Dermis microvascular lymphatic vessel endothelial cell (primary cell): ENCODE results near the gene CHST4. TPM values are rescaled to one million over a fixed set of nuclear protein-coding genes. Genes with fewer than 3 reads are reported as not detected.
"Not testable (repeated sequence)": the region's sequence is repeated elsewhere in the genome, so short reads cannot be mapped to it uniquely, and the experiment has no call there.

Experiments used
- DNase-seq, 2 donors: peaks; one replicate each; pipeline versions ENCODE4 v3.0.0 to v3.0.0-alpha.2; 2010; ENCODE audit warnings: low read depth in 2 of 2
- total RNA-seq: library from RNA; depleted of rRNA; stranded (reverse); fragments of >200 nt; gene quantifications from 2 replicates; pipeline ENCODE4 v1.2.1, GENCODE V29; 2014

CHST4 gene
- total RNA-seq, 1 donor from 2014 or later: not detected

GRCh38 chr16:71524566-71525553, 1.4 kb upstream of the CHST4 start:
- no peak for DNase-seq

- no peak for DNase-seq
Measured at GRCh38 chr16:71528257-71528656, 2.0 kb downstream of the CHST4 start.

- no peak for DNase-seq
Measured at GRCh38 chr16:71528863-71529262, 2.6 kb downstream of the CHST4 start.

- DNase-seq: no peak
Measured at GRCh38 chr16:71532366-71532765, 6.1 kb downstream of the CHST4 start.

- DNase-seq: no peak
Measured at GRCh38 chr16:71536752-71537499, 10.7 kb downstream of the CHST4 start.

- peak; percentile 11 to 45 for DNase-seq
Measured at GRCh38 chr16:71537643-71538042, 11.4 kb downstream of the CHST4 start.

- peak in 1 of 2 donors; percentile 30 for DNase-seq
Measured at GRCh38 chr16:71542377-71542776, 16.2 kb downstream of the CHST4 start.

GRCh38 chr16:71547168-71547567, 20.9 kb downstream of the CHST4 start:
- DNase-seq: no peak

- no peak for DNase-seq
Measured at GRCh38 chr16:71552698-71553503, 26.7 kb downstream of the CHST4 start.

GRCh38 chr16:71555230-71555891, 29.1 kb downstream of the CHST4 start:
- no peak for DNase-seq

- DNase-seq: no peak
Measured at GRCh38 chr16:71557299-71557698, 31.1 kb downstream of the CHST4 start.

GRCh38 chr16:71557954-71558582, 31.8 kb downstream of the CHST4 start:
- no peak for DNase-seq

- DNase-seq: no peak
Measured at GRCh38 chr16:71559855-71560254, 33.6 kb downstream of the CHST4 start.

GRCh38 chr16:71561886-71562285, 35.7 kb downstream of the CHST4 start:
- not testable (repeated sequence) for DNase-seq

GRCh38 chr16:71562552-71562951, 36.3 kb downstream of the CHST4 start:
- DNase-seq: no peak

- peak in 1 of 2 donors; percentile 70 for DNase-seq
Measured at GRCh38 chr16:71564335-71564967, 38.2 kb downstream of the CHST4 start.

GRCh38 chr16:71565812-71566700, 39.8 kb downstream of the CHST4 start:
- DNase-seq: no peak

GRCh38 chr16:71567931-71568330, 41.7 kb downstream of the CHST4 start:
- DNase-seq: no peak

GRCh38 chr16:71568551-71568950, 42.3 kb downstream of the CHST4 start:
- no peak for DNase-seq
